A549 treated with Hydrocortisone at 1 μM for 4 hours (cell line): Measurements from ENCODE around the gene PRPF19. TPM values are rescaled to one million over a fixed set of nuclear protein-coding genes. Genes with fewer than 3 reads are reported as not detected.

Experiments
- total RNA-seq: library from RNA; stranded (reverse); fragments of 200-300 nt; extraction: Qiagen RNA extraction; gene quantifications from 5 replicates; pipeline ENCODE4 v1.2.3, GENCODE V29; 2022

PRPF19 gene
- total RNA-seq = 168 to 186 TPM (median 176 TPM) in 5 replicates

GRCh38 chr11:60906132-60906972 is at the start of gene PRPF19:
TSS of gene PRPF19 (minus strand) at chr11:60906585. CDS start at chr11:60906382, 203 bp downstream.

GRCh38 chr11:60951904-60952741 is 45.7 kb upstream of the PRPF19 start, which contains the start of gene SLC15A3:
TSS of gene SLC15A3 (minus strand) at chr11:60952176. CDS start at chr11:60951551, 625 bp downstream.

GRCh38 chr11:60924110-60924905 is 17.9 kb upstream of the PRPF19 start, which contains the start of gene TMEM132A:
TSS of gene TMEM132A (plus strand) at chr11:60924460. CDS start at chr11:60924634, 174 bp downstream.

GRCh38 chr11:60913793-60914632 is 7.6 kb upstream of the PRPF19 start, which contains the start of gene TMEM109:
TSS of gene TMEM109 (plus strand) at chr11:60914158. CDS start at chr11:60919694, 5,536 bp downstream.

GRCh38 chr11:60866911-60867870 is 39.2 kb downstream of the PRPF19 start, which contains the start of gene ZP1:
TSS of gene ZP1 (plus strand) at chr11:60867542. CDS start at chr11:60867562, 20 bp downstream.

GRCh38 chr11:60855726-60856633 is 50.4 kb downstream of the PRPF19 start, which contains the start of gene PTGDR2:
TSS of gene PTGDR2 (minus strand) at chr11:60855950. CDS start at chr11:60853722, 2,228 bp downstream.

GRCh38 chr11:60841797-60842667 is 64.4 kb downstream of the PRPF19 start, which contains the start of gene CCDC86:
TSS of gene CCDC86 (plus strand) at chr11:60842113. CDS start at chr11:60842125, 12 bp downstream.

Other genes starting within 250 kb of the PRPF19 start
- gene MS4A8, start 207.0 kb downstream of the PRPF19 start, total RNA-seq = not detected in 5 replicates
- not detected in 5 replicates for gene MS4A18, start 181.9 kb downstream of the PRPF19 start, total RNA-seq
- gene MS4A15, start 149.7 kb downstream of the PRPF19 start, total RNA-seq = 0.07 TPM in 1 of 5 replicates, not detected in the others
- gene MS4A10, start 121.3 kb downstream of the PRPF19 start, total RNA-seq = not detected in 5 replicates
- gene CCDC86, start 64.5 kb downstream of the PRPF19 start, total RNA-seq = 89.0 to 107 TPM (median 95.4 TPM) in 5 replicates
- gene PTGDR2, start 50.6 kb downstream of the PRPF19 start, total RNA-seq = 0.03 to 0.12 TPM (median 0.05 TPM) in 4 of 5 replicates, not detected in the other
- 0.14 to 0.46 TPM (median 0.28 TPM) in 5 replicates for gene ZP1, start 39.0 kb downstream of the PRPF19 start, total RNA-seq
- gene TMEM109, start 7.6 kb upstream of the PRPF19 start, total RNA-seq = 107 to 134 TPM (median 124 TPM) in 5 replicates
- gene TMEM132A, start 17.9 kb upstream of the PRPF19 start, total RNA-seq = 92.5 to 131 TPM (median 123 TPM) in 5 replicates
- gene SLC15A3, start 45.6 kb upstream of the PRPF19 start, total RNA-seq = not detected in 5 replicates
- gene CD6, start 65.1 kb upstream of the PRPF19 start, total RNA-seq = 0.08 to 0.22 TPM (median 0.21 TPM) in 5 replicates
- not detected in 5 replicates for gene CD5, start 195.9 kb upstream of the PRPF19 start, total RNA-seq